ENCODE data around the gene SPNS2. TPM values are rescaled to one million over a fixed set of nuclear protein-coding genes. Genes with fewer than 3 reads are reported as not detected.
A peak's percentile ranks its signal among the peaks of the same experiment; 100 is the strongest.

SPNS2 gene
- total RNA-seq, 1 donor from 2014 or later = 0.70 TPM

- no peaks in the 10 kb centered on the region for H3K36me3 Mint-ChIP-seq (ENCODE audit: low read depth)
- peaks cover 6% of the 10 kb centered on the region for H3K4me1 Mint-ChIP-seq (ENCODE audit: low read depth)
- H3K27ac Mint-ChIP-seq (ENCODE audit: unreplicated experiment) = no peak overlapping the region
- no peaks in the 10 kb centered on the region for H3K9me3 Mint-ChIP-seq (ENCODE audit: low read depth)
- no peak for DNase-seq (ENCODE audit: low spot score)
- no peak overlapping the region for H3K4me3 Mint-ChIP-seq (ENCODE audit: unreplicated experiment)
- no peak for TF ChIP-seq CTCF (IDR thresholded peaks at IDR 0.05)
- peaks cover 2% of the 10 kb centered on the region for H3K27me3 Mint-ChIP-seq (ENCODE audit: low read depth)
These were observed 20.2 kb downstream of the SPNS2 start for GRCh38 chr17:4518901-4519300.

- H3K27me3 Mint-ChIP-seq (ENCODE audit: low read depth) = peaks cover 2% of the 10 kb centered on the region
- no peaks in the 10 kb centered on the region for H3K36me3 Mint-ChIP-seq (ENCODE audit: low read depth)
These were observed 20.7 kb downstream of the SPNS2 start for GRCh38 chr17:4519361-4519788.

GRCh38 chr17:4520060-4520893 lies 21.6 kb downstream of the SPNS2 start:
- Mint-ChIP-seq H3K27ac (ENCODE audit: unreplicated experiment) (no peak overlapping the region), H3K9me3 (ENCODE audit: low read depth) (no peaks in the 10 kb centered on the region), H3K36me3 (ENCODE audit: low read depth) (no peaks in the 10 kb centered on the region), H3K27me3 (ENCODE audit: low read depth) (peaks cover 2% of the 10 kb centered on the region), H3K4me3 (ENCODE audit: unreplicated experiment) (no peak overlapping the region), H3K4me1 (ENCODE audit: low read depth) (peaks cover 6% of the 10 kb centered on the region)
- no peak for DNase-seq (ENCODE audit: low spot score)
- TF ChIP-seq CTCF (IDR thresholded peaks at IDR 0.05) = no peak

More at GRCh38 chr17:4519361-4519788, 20.7 kb downstream of the SPNS2 start:
- H3K27ac Mint-ChIP-seq (ENCODE audit: unreplicated experiment) = no peak overlapping the region
- DNase-seq (ENCODE audit: low spot score) = no peak
- no peak overlapping the region for H3K4me3 Mint-ChIP-seq (ENCODE audit: unreplicated experiment)
- no peaks in the 10 kb centered on the region for H3K9me3 Mint-ChIP-seq (ENCODE audit: low read depth)
- no peak for TF ChIP-seq CTCF (IDR thresholded peaks at IDR 0.05)
- H3K4me1 Mint-ChIP-seq (ENCODE audit: low read depth) = peaks cover 6% of the 10 kb centered on the region

GRCh38 chr17:4520894-4521600 lies 22.4 kb downstream of the SPNS2 start:
- no peak for TF ChIP-seq CTCF (IDR thresholded peaks at IDR 0.05)
- Mint-ChIP-seq H3K27ac (ENCODE audit: unreplicated experiment) (peak overlapping the region; percentile 9), H3K27me3 (ENCODE audit: low read depth) (peaks cover 5% of the 10 kb centered on the region), H3K4me1 (ENCODE audit: low read depth) (peaks cover 6% of the 10 kb centered on the region), H3K4me3 (ENCODE audit: unreplicated experiment) (no peak overlapping the region), H3K36me3 (ENCODE audit: low read depth) (no peaks in the 10 kb centered on the region), H3K9me3 (ENCODE audit: low read depth) (no peaks in the 10 kb centered on the region)
- no peak for DNase-seq (ENCODE audit: low spot score)

GRCh38 chr17:4522661-4523060 lies 24.0 kb downstream of the SPNS2 start:
- no peak overlapping the region for H3K27ac Mint-ChIP-seq (ENCODE audit: unreplicated experiment)
- H3K4me1 Mint-ChIP-seq (ENCODE audit: low read depth) = peaks cover 6% of the 10 kb centered on the region
- no peak for TF ChIP-seq CTCF (IDR thresholded peaks at IDR 0.05)
- peaks cover 5% of the 10 kb centered on the region for H3K27me3 Mint-ChIP-seq (ENCODE audit: low read depth)
- H3K9me3 Mint-ChIP-seq (ENCODE audit: low read depth) = no peaks in the 10 kb centered on the region
- no peak for DNase-seq (ENCODE audit: low spot score)
- no peak overlapping the region for H3K4me3 Mint-ChIP-seq (ENCODE audit: unreplicated experiment)
- no peaks in the 10 kb centered on the region for H3K36me3 Mint-ChIP-seq (ENCODE audit: low read depth)

All from chondrocyte (in vitro differentiated cells).